DMS153 treated with DMSO at 0.1 percent for 48 hours (cell line): ENCODE results near the gene PFKM.
A peak's percentile ranks its signal among the peaks of the same experiment; 100 is the strongest.

Experiments used
- DNase-seq: peaks from one replicate; lab custom pipeline; 2025; ENCODE audit not compliant: unreplicated experiment; lab: John Stamatoyannopoulos, UW

Gene PFKM

DNA sequence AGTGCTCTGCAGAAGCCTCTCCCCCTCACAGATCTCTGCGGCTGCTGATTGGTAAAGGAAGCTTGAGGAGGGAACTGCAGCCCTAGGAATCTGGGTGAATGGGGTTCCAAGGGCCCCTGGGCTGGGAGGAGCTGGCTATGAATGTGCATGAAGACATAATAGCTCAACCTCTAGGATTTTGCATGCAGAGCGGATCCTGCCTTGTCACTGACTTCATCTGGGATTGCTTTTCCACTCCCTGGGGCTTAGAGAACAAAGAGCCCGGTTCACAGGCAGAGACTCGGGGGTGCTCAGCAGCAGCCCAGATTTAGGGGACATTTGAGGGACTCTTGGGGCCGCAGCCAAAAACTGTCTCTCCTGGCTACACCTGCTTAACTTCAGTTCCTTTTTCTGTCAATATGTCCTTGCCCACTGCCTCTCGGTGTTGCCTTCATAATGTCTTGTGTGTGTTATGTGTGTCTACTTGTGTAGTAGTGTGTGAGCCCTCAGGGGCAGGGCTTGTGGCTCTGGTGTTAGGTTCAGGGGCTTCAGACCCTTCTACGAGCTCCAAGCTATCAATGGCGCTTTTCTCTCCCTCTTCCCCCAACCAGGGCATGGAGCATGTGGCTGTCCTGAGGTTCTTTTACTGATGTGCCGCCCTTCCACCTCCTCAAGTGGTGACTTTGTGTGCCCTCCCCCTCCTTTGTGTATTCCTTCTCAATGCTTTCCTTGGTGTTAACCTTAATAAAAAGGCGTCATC is 66.2 kb downstream of the PFKM start:
- no peak for DNase-seq

DNA sequence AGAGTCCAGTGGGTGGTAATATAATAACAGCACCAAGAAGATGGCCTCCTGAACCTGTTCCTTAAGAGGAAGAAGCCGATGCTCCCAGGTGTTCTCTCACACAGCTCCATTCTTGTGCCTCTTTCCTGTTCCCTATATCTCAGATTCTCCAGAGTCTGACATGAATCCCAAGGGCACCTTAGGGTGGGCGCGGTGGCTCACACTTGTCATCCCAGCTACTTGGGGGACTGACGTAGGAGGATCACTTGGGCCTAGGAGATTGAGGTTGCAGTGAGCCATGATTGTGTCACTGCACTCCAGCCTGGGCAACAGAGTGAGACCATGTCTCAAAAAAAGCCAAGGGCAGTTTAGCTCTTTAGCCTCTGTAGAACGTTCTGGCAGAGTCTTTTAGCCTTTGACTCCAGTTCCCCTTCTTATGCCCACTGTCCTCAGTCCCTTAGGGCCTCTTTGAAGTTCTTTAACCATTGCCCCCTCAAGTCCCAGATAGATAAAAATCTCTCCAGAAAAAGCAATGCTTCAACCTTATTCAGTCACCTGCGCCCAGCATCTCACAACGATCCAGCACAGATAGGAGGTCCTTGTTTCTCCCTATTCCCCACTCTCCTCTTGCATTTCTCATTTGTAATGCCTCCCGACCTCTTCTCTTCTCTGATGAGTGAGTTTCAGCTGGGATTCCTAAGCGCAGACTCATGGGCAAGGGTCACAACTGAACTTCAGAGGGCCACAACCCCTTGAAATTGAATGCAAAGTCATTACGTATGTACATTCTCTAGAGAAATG is 68.9 kb downstream of the PFKM start:
- no peak for DNase-seq

DNA sequence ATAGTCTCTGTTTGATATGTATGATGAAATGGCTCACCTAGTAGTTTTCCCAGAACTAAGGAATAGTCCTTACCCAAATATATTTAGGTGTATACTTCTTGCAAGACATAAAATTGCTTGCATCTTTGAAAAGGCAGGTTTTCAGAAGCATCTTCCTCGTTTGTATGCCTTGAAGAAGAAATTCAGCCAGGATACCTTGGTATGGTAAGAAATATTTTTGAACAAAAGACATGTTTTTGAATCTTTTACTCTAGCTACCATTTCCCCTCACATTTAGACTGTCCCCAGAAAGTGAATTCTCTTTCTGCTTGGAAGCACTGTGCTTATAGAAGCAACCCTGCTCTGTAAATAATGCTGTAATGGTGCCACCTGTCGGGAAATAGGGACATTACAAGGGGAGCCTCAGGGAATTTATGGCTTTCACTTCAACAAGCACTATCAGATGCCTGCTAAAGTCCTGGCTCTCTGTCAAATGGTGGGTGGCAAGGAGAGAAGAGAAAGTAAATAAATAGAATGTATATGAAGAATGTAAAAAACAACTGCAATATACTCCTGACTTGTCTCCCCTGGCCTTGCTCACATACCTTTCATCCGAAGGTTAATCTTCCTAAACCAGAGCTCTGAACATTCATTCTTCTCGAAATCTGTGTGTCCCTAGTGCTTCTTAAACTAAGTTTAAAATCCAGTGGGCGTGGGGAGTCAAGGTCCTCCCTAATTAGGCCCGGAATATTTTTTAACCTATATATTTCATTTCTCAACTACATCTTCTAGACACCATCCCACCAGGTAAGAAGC is 70.4 kb downstream of the PFKM start:
- DNase-seq = peak; percentile 58

DNA sequence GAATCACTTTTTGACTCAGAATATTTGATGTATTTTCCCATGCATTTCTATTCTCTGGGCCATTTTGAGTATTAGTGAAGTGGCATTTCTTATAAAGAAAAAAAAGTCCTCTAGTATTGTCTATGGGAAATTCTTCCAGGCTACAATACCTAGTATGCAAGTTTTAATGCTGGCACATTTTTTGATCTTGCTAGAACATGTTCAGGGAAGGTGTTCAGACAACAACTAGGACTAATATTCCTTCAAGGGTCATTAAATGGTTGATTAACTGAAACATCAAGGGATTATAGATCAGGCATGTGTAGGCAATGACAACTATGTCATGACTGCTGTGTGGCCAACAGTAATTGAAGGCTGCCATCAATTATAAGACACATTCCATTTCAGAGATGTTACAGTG is 71.9 kb downstream of the PFKM start:
- DNase-seq = no peak

DNA sequence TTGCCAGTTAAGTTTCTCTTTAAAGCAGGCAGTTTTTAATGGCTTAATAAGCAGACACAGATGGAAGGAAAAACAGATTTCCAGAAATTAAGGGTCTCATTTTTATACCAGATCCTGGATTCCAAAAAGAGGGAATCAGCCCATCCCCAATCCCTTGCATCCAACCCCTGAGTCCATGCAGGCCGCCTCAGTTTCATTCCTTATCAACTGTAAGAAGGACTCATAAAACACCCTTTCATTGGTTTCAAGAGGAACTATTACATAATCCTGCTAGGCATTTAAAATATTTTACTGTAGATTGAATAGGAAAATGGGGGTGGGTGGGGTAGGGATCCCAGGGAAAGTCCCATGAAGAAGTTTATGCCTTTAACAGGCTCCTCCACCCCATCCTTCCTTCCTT is 73.7 kb downstream of the PFKM start:
- DNase-seq = no peak

DNA sequence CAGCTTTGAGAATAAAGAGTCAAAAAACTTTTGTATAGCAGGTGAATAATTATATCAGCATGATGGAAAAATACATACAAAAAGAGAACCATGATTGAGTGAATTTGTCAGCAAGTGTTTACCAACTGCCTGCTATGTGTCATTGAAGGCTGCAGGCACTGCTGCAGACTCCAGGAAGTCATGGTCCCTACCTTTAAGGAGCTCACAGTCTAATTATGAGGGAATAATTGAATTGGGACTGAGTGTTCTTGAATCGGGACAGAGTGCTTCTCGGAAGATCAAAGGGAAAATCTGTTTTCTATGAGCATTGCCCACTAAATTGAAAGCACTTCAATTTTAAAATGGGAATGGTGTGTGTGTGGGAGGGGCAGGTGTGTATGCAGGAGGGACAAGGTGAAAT is 74.5 kb downstream of the PFKM start:
- no peak for DNase-seq

DNA sequence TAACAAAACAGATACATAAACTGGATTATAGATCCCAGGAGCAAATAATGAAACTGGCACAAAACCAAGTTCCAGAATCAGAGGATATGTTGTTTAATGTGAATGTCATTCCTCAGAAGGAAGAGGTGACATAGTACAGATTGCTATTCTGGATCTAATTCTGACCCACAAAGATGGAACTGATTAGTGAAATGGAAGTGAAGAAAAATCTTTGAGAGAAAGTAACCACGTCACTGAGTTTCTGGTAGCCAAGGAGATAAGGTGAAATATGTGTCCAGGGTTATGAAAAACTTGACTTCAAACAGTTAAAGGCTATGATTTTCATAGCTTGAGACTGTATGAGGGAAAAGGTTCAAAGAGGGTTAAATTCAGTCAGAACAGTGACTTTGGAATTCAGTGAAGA is 75.6 kb downstream of the PFKM start:
- DNase-seq = no peak
